Measurements from ENCODE around the gene SMURF2.

DNA sequence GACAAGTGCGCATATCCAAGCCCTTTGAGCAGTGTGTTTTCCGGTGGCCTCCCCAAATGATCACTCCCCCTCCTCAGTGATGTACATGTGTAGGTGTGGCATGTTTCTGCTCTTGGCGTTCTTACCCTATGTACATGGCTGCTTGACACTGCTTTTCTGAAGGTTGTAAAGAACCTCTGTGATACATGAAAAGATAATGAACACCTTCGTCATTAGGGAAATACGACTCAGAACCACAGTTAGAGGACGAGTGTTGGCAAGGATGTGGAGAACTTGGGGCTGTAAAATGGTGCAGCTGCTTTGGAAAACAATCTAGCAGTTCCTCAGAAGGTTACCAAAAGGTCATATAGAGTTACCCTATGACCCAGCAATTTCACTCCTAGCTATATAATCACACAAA is 126.8 kb downstream of the SMURF2 start:
- no peak for TF ChIP-seq CTCF (IDR thresholded peaks at IDR 0.05)
- TF ChIP-seq, protein P1, sequence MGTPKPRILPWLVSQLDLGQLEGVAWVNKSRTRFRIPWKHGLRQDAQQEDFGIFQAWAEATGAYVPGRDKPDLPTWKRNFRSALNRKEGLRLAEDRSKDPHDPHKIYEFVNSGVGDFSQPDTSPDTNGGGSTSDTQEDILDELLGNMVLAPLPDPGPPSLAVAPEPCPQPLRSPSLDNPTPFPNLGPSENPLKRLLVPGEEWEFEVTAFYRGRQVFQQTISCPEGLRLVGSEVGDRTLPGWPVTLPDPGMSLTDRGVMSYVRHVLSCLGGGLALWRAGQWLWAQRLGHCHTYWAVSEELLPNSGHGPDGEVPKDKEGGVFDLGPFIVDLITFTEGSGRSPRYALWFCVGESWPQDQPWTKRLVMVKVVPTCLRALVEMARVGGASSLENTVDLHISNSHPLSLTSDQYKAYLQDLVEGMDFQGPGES (IDR thresholded peaks at IDR 0.05; ENCODE audit: low read depth, low read length) = no peak
- TF ChIP-seq, protein P2, sequence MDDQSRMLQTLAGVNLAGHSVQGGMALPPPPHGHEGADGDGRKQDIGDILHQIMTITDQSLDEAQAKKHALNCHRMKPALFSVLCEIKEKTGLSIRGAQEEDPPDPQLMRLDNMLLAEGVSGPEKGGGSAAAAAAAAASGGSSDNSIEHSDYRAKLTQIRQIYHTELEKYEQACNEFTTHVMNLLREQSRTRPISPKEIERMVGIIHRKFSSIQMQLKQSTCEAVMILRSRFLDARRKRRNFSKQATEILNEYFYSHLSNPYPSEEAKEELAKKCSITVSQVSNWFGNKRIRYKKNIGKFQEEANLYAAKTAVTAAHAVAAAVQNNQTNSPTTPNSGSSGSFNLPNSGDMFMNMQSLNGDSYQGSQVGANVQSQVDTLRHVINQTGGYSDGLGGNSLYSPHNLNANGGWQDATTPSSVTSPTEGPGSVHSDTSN (IDR thresholded peaks at IDR 0.05) = no peak
- no peak for TF ChIP-seq EP300 (IDR thresholded peaks at IDR 0.05; ENCODE audit: borderline replicate concordance in 1 of 2, low read depth in 1 of 2, low read length in 1 of 2)
- no peak for TF ChIP-seq RAD21 (IDR thresholded peaks at IDR 0.05; ENCODE audit: low read length)
- no peak for TF ChIP-seq MXI1 (IDR thresholded peaks at IDR 0.05; ENCODE audit: low read depth, low read length)
- no peak for TF ChIP-seq FOSL2 (IDR thresholded peaks at IDR 0.05; ENCODE audit: borderline replicate concordance, low read depth)
- no peak for TF ChIP-seq CHD2 (IDR thresholded peaks at IDR 0.05; ENCODE audit: low read length, partially characterized antibody)
